GM13976 (cell line): ENCODE results near the gene SEMA3A.
"Not testable (repeated sequence)": the region's sequence is repeated elsewhere in the genome, so short reads cannot be mapped to it uniquely, and the experiment has no call there.

Experiments
- DNase-seq: peaks from one replicate; pipeline ENCODE4 v3.0.0; 2012; ENCODE audit warnings: low spot score
- CTCF ChIP-seq: IDR thresholded peaks from 2 replicates; pipeline ENCODE4 v1.5.1; 2012; ENCODE audit warnings: borderline replicate concordance, mild to moderate bottlenecking; ENCODE audit not compliant: insufficient read depth; ENCODE audit errors: extremely low read depth, missing control alignments, control extremely low read depth
- in situ Hi-C: fragments of 300-500 bp; cut with MboI; formaldehyde crosslinking; loops from one replicate; pipeline ENCODE4 v1.12.0; 2022; ENCODE audit warnings: low sequenced_read_pairs, mixed read lengths, inconsistent platforms; ENCODE audit not compliant: unreplicated experiment

SEMA3A gene

GRCh38 chr7:84055904-84056605 lies 138.5 kb downstream of the SEMA3A start:
- no peak for TF ChIP-seq CTCF
- in situ Hi-C loops = no loop called here
- no peak for DNase-seq

- DNase-seq, in situ Hi-C loops: not testable (repeated sequence)
Measured at GRCh38 chr7:84055199-84055598, 139.4 kb downstream of the SEMA3A start.

GRCh38 chr7:84049071-84049836 lies 145.3 kb downstream of the SEMA3A start:
- DNase-seq = no peak
- in situ Hi-C loops = no loop called here
- no peak for TF ChIP-seq CTCF

GRCh38 chr7:84047085-84047484 lies 147.5 kb downstream of the SEMA3A start:
- no peak for DNase-seq
- no peak for TF ChIP-seq CTCF
- in situ Hi-C loops = no loop called here

- in situ Hi-C loops = no loop called here
- no peak for DNase-seq
- TF ChIP-seq CTCF = no peak
Measured at GRCh38 chr7:84044834-84045233, 149.8 kb downstream of the SEMA3A start.

GRCh38 chr7:84043661-84044191 lies 150.9 kb downstream of the SEMA3A start:
- no peak for TF ChIP-seq CTCF
- no peak for DNase-seq

GRCh38 chr7:84042110-84042539 lies 152.5 kb downstream of the SEMA3A start:
- no peak for TF ChIP-seq CTCF
- DNase-seq = no peak
- in situ Hi-C loops = no loop called here

More at GRCh38 chr7:84043661-84044191, 150.9 kb downstream of the SEMA3A start:
- in situ Hi-C loops = no loop called here
